Measurements from ENCODE around the gene ARHGEF1. TPM values are rescaled to one million over a fixed set of nuclear protein-coding genes. Genes with fewer than 3 reads are reported as not detected.

ARHGEF1 gene
- total RNA-seq, 2 donors from 2014 or later: 89.9 to 116 TPM

DNA sequence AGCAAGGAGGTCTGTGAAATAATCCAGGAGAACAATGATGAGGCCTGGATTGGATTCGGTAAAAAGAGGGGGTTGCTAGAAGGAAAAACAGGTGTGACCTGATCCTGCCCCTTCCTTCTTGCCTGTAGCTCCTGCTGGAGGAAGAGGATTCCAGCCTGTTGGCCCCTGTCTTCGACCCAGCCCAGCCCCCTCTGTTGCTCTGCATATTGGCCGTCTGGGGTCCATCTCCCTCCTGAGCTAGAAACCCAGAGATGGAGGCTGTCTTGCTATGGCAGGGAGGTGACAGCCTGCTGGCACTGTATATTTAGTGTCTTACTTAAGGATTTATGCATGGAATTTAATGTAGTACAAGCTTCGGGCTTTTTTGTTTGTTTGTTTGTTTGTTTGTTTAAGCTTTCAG is 31.5 kb upstream of the ARHGEF1 start:
- Histone ChIP-seq H3K4me3 (ENCODE audit: low read length) (no peak overlapping the region), H3K9ac (ENCODE audit: extremely low read depth, low read length, poor library complexity, severe bottlenecking) (no peak overlapping the region), H3K9me3 (ENCODE audit: control insufficient read depth, low read length) (no peaks in the 10 kb centered on the region), H3K27me3 (ENCODE audit: control insufficient read depth, insufficient read depth, low read length, poor library complexity, severe bottlenecking) (peaks cover 25% of the 10 kb centered on the region), H3K4me1 (ENCODE audit: control insufficient read depth, insufficient read depth, low read length) (peaks cover 2% of the 10 kb centered on the region), H3K27ac (ENCODE audit: low read depth, low read length) (no peak overlapping the region), H3K36me3 (ENCODE audit: control insufficient read depth, insufficient read depth, low read length) (no peaks in the 10 kb centered on the region)
- Mint-ChIP-seq H3K27me3 (ENCODE audit: insufficient read depth) (peaks cover 46% of the 10 kb centered on the region), H3K9me3 (no peaks in the 10 kb centered on the region), H3K36me3 (ENCODE audit: low read depth) (no peaks in the 10 kb centered on the region), H3K4me3 (no peak overlapping the region), H3K27ac (no peak overlapping the region), H3K4me1 (peaks cover 12% of the 10 kb centered on the region)
- DNase-seq: no peak
- TF ChIP-seq, protein P1, sequence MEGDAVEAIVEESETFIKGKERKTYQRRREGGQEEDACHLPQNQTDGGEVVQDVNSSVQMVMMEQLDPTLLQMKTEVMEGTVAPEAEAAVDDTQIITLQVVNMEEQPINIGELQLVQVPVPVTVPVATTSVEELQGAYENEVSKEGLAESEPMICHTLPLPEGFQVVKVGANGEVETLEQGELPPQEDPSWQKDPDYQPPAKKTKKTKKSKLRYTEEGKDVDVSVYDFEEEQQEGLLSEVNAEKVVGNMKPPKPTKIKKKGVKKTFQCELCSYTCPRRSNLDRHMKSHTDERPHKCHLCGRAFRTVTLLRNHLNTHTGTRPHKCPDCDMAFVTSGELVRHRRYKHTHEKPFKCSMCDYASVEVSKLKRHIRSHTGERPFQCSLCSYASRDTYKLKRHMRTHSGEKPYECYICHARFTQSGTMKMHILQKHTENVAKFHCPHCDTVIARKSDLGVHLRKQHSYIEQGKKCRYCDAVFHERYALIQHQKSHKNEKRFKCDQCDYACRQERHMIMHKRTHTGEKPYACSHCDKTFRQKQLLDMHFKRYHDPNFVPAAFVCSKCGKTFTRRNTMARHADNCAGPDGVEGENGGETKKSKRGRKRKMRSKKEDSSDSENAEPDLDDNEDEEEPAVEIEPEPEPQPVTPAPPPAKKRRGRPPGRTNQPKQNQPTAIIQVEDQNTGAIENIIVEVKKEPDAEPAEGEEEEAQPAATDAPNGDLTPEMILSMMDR (conservative IDR thresholded peaks at IDR 0.05): no peak
- 61 to 77% methylated on average over 4 of the region's 4 CpGs for WGBS, 2 experiments (ENCODE audit: insufficient coverage in 1 of 2, insufficient read length in 1 of 2)

DNA sequence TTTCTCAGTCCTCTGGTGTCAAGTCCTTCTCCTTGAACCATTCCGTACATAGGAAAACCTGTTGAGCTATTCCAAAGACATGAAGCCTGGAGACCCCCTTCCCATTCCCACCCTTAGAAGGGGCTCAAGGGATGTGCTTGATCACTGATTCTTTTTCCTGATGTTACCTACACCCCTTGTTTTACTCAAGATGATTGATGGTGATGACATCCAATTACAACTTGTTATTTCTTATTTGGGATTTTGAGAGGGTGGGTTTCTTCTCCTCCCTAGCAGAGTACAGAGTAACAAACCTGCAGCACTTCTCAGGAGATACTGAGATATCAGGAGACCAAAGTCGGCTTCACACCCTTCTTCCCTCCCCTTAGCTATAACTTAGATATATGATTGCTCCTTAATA is 29.6 kb upstream of the ARHGEF1 start:
- H3K4me3 Mint-ChIP-seq: no peak overlapping the region
- TF ChIP-seq, protein P1 (conservative IDR thresholded peaks at IDR 0.05): no peak
- no peaks in the 10 kb centered on the region for H3K9me3 ChIP-seq (ENCODE audit: control insufficient read depth, low read length)
- no peaks in the 10 kb centered on the region for H3K36me3 ChIP-seq (ENCODE audit: control insufficient read depth, insufficient read depth, low read length)
- WGBS, 2 experiments (ENCODE audit: insufficient coverage in 1 of 2, insufficient read length in 1 of 2): 67% methylated on average over 1 to 2 of the region's 2 CpGs
- H3K9ac ChIP-seq (ENCODE audit: extremely low read depth, low read length, poor library complexity, severe bottlenecking): no peak overlapping the region
- peaks cover 12% of the 10 kb centered on the region for H3K4me1 Mint-ChIP-seq
- H3K27ac Mint-ChIP-seq: no peak overlapping the region
- peaks cover 25% of the 10 kb centered on the region for H3K27me3 ChIP-seq (ENCODE audit: control insufficient read depth, insufficient read depth, low read length, poor library complexity, severe bottlenecking)
- no peaks in the 10 kb centered on the region for H3K36me3 Mint-ChIP-seq (ENCODE audit: low read depth)
- H3K4me1 ChIP-seq (ENCODE audit: control insufficient read depth, insufficient read depth, low read length): peaks cover 2% of the 10 kb centered on the region
- H3K27ac ChIP-seq (ENCODE audit: low read depth, low read length): no peak overlapping the region
- no peaks in the 10 kb centered on the region for H3K9me3 Mint-ChIP-seq
- no peak for DNase-seq
- H3K4me3 ChIP-seq (ENCODE audit: low read length): no peak overlapping the region
- peaks cover 48% of the 10 kb centered on the region for H3K27me3 Mint-ChIP-seq (ENCODE audit: insufficient read depth)

DNA sequence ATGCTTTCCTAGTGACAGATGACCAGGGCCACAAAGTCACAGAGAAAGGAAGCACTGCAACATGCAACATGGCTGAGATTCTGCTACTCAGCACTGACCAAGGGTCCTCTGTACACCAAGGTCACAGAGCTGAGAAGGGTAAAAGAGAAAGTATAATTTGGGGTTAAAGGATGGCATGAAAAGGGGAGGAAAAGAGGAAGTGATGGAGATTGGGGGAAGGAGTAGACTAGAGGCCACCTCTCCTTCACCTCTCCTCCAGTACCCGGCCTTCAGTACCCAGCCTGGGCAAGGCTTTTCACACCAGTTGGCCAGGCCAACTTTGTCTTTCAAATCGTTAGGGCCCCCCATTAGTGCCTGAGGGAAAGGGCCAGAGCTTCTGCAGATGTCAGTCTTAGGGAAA is 29.2 kb upstream of the ARHGEF1 start:
- 40 to 72% methylated on average over 1 to 2 of the region's 2 CpGs for WGBS, 2 experiments (ENCODE audit: insufficient coverage in 1 of 2, insufficient read length in 1 of 2)
- Histone ChIP-seq H3K4me3 (ENCODE audit: low read length) (no peak overlapping the region), H3K9ac (ENCODE audit: extremely low read depth, low read length, poor library complexity, severe bottlenecking) (no peak overlapping the region), H3K27ac (ENCODE audit: low read depth, low read length) (no peak overlapping the region), H3K9me3 (ENCODE audit: control insufficient read depth, low read length) (no peaks in the 10 kb centered on the region), H3K27me3 (ENCODE audit: control insufficient read depth, insufficient read depth, low read length, poor library complexity, severe bottlenecking) (peaks cover 25% of the 10 kb centered on the region), H3K36me3 (ENCODE audit: control insufficient read depth, insufficient read depth, low read length) (no peaks in the 10 kb centered on the region), H3K4me1 (ENCODE audit: control insufficient read depth, insufficient read depth, low read length) (peaks cover 2% of the 10 kb centered on the region)
- no peaks in the 10 kb centered on the region for H3K9me3 Mint-ChIP-seq
- TF ChIP-seq, protein P1 (conservative IDR thresholded peaks at IDR 0.05): no peak
- peaks cover 12% of the 10 kb centered on the region for H3K4me1 Mint-ChIP-seq
- H3K27ac Mint-ChIP-seq: no peak overlapping the region
- H3K4me3 Mint-ChIP-seq: no peak overlapping the region
- DNase-seq: no peak
- H3K27me3 Mint-ChIP-seq (ENCODE audit: insufficient read depth): peaks cover 47% of the 10 kb centered on the region
- no peaks in the 10 kb centered on the region for H3K36me3 Mint-ChIP-seq (ENCODE audit: low read depth)
